GM19351 (cell line): ENCODE results near the gene KHDC4.
A peak's percentile ranks its signal among the peaks of the same experiment; 100 is the strongest.

ENCODE experiments used
- ATAC-seq: cut with Tn5 transposase; IDR thresholded peaks from one replicate; pipeline ENCODE4 v1.9.1; 2021; ENCODE audit warnings: mild to moderate bottlenecking, moderate library complexity; ENCODE audit not compliant: unreplicated experiment

KHDC4 gene

DNA sequence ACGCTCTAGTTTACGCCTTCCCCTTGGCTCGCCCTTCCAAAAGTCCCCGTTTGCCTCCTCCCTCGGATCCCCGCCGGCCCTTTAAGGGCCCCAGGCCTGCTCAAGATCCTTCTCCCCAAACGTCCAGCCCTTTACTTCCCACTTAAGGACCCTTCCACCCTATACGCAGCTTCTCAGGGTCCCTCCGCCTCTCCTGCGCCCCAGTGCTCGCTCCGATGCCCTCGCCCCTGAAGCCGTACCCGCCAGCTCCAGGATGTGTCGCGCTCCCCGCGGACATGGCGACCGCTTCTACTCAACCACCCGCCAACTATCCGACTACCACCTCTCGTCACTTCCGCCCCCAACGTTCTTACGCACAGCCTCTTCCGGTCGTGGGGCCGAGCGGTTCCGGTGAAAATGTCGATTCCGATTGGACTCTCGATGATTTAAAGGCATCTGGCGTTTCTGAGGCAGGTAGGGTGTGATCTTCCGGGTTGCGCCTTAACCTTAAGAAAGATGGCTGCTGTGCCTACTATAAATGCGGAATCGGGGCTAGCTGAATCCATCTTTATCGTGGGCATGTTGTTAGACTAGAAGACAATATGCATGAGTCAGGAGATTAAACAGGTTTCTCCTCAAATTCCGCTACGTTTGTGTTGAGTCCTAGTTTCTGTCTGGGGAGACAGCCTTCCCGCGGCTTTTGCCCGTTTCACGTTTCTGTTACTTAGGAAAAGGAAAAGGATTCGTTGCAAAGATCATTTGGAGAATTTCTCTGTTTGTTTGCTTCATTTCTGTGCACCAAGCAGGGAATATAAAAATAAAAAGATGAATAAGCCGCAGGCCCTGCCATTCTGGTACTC lies at the start of gene KHDC4:
KHDC4 (minus strand) TSS at position 317 of the 839 bp plus-strand sequence; CDS start at position 277, 40 bp downstream.
- peak; percentile 94 for ATAC-seq

DNA sequence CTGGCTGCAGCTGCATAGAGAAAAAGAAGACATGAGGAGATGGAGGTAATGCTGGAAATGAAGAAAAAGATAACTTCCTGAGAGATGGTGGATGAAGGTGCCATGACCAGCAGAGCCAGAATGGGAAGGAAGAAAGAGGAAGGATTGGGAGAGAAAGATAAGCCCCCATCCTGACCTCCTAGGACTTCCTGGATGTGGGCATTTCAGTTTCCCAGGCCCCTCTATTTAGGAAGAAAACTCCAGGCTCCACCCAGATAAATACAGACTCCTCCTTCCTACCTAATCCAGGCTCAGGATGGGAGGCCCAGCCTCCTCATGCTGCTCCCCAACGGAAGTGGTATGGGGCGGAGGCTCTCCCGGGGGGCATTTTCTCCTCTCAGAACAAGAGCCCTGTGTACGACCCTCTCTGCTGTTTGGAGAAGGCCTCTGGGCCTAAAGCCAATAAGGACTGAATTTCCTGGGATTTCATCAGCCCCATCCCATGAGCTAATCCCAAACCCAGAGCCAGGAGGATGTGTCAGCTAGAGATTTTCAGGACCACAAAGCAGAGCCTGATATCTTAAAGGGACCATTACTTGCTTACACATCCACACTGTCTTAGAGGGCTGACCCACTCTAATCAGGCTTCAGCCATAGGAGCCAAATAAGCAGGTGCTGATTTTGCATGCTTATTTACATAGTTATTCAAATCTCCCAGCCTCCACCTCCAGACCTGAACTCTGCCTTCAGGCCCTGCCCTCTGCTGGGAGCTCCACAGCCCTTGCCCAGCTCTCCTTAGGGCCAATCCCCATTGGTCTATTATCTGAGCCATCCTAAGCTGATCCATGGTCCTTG lies 49.2 kb upstream of the KHDC4 start:
- no peak for ATAC-seq

DNA sequence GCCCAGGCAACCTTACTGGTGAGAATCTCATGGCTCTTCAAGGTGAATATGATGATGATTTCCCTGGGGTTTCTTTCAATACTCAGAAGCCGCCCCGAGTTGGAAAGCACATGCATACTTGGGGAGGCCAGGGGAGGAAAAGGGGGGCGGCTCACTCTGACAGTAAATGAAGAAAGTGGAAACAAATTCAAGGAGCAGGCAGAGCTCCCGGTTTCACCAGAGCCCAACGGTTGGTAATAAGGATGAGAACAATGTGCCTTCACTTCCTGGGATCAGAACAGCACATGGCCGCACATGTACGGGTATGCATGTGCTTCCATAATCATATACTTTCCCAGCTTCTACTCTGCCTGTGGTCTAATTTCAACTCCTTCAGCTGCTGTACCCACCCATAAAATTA lies 47.9 kb upstream of the KHDC4 start:
- ATAC-seq = no peak

DNA sequence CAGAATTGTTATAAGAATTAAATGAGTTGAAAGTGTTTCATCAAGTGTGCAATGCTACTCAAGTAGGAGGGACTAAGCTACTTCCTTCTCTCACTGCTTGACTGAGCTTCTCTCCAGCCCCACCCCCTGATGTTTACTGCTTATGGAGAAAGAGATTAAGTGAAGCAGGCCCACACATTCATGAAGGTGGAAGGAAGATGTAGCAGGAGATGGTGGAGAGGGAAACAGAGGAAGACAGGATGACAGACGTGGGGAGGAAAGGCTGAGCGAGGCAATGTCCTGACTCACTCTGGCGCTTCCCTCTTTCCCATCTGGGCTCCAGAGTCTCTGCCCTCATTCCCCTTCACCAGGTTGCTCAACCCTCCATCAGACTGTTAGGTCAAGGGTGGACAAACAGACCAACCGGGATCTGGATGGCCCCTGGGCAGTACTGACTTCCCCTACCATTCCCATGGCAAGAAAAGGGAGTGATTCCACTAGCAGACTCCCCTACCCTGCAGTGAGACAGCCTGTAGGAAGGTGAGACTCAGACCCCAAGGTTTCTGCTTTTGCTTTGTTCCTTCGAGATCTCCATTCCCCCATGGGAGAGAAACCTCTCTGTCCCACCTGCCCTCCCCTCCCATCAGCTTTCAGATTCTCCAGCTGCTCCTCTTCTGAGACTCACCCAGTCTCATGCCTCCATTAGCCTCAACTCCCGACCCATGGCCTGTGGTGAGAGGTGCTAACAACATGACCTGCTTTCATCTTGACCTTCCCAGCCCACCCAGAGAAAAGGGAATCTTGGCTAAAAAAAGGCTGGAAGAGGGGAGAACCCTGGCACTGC lies 47.3 kb upstream of the KHDC4 start:
- ATAC-seq = no peak

DNA sequence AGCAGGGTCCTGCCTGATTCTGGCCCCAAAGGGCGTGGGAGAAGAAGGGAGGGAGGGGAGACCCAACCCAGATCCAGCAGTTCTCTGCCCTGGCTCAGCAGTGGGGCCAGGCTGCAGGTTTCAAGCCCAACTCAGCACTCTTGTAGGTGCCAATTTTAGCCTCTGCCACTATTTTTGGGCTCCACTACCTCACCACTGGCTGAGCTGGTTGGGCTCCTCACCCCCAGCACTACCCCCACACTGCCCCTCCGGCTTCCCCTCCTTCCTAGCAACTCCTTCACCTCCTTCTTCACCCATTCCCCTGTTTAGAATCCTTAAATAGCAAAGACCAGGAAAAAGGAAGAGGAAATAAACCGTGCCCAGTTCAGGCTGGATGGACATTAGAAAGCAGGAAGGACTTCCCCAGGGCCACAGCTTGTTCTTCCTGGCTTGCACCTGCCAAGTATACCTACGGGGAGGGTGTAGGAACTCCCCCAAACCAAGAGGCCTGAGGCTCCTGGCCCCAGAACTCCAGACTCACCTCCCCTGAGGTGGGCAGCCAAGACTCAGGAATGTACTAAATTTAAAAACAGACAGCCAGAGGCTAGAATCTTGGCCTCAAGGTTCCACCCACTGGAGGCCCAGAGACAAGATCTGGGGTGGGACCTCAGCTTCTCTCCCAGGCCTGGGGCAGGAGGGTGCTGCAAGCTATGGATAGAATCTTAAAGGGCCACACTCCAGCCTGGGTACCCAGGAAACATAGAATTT lies 45.6 kb upstream of the KHDC4 start:
- no peak for ATAC-seq

DNA sequence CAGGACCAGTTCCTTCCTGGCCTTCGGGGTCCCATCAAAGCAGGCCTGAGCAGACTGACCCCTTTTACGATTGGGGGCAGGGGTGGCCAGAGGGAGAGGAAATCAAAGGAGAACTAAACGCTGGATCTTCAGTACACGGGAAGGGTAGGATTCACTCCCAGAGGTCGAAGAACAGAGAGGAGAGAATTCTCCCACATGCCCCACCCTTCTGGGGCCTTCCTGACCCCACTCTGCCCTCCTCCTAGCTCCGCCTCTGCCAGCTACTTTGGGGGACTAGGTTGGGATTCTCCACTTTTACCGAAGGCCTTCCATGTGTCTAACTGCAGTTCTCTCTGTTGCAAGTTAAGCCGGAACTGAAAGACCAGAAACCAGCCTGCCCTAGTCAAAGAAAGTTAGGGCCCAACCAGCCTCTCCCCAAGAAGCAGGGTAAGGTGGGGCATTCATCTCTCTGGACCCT lies 44.8 kb upstream of the KHDC4 start:
- no peak for ATAC-seq

DNA sequence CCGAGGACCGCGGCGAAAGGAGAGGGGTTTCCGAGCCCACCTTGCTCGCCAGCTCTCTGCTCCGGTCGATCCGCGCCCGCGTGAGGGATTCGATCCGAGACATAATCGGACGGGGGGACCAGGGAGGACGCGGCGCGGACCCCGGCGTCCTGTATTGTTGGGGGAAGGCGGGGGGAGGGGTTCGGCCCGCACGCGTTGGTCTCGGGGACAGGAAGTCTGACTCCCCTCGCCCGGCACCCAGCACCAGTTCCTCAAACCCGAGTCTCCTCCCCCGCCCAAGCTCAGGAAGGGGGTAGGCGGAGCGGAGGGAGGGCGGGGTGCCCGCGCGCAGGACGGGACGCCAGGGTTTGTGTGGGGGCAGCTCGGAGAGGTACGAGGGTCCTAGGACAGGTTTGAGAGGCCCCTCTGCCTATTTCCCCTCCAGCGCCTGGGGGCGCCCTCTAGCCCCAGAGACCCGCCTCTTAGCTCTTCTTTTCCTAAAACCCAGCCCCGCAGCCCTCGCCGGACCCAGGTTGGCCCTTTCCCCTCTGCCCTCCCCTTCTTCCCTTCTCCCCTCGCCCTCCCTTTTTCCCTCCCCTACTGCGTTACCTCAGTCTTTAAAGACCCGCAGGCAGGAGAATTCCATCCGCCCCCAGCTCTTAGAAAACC lies 44.2 kb upstream of the KHDC4 start, which contains the start of gene ARHGEF2:
ARHGEF2 (minus strand) TSS at position 223 of the 648 bp plus-strand sequence; CDS start at position 103, 120 bp downstream.
- peak; percentile 50 for ATAC-seq

DNA sequence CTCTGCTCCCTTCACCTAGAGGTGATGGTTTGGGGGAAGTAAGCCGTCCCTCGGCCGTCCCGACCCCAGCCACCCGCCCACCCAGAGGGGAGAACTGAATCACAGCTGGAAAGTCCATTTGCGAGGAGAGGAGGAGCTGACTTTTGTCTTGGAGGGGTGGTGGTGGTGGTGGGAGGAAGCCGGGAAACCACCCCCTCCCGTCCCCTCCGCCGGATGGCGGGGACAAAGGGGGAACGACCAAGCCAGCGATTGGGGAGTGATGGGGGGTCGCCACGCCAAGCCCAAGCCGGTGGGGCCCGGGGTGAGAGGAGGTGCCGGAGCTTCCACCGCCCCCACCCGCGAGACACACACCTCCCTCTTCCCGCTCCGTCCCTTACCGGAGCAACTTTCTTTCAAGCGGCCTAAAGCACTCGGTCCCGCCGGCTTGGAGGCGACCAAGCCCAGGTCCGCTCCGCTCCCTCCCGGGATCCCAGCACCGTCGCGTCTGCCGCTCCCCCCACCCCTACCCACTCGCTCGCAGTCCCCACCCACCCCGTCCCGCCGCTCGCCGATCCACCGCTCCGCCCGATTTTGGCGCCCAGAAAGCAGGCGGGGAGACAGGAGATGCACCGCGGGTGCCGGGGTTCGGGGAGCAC lies 43.6 kb upstream of the KHDC4 start:
- ATAC-seq = no peak

DNA sequence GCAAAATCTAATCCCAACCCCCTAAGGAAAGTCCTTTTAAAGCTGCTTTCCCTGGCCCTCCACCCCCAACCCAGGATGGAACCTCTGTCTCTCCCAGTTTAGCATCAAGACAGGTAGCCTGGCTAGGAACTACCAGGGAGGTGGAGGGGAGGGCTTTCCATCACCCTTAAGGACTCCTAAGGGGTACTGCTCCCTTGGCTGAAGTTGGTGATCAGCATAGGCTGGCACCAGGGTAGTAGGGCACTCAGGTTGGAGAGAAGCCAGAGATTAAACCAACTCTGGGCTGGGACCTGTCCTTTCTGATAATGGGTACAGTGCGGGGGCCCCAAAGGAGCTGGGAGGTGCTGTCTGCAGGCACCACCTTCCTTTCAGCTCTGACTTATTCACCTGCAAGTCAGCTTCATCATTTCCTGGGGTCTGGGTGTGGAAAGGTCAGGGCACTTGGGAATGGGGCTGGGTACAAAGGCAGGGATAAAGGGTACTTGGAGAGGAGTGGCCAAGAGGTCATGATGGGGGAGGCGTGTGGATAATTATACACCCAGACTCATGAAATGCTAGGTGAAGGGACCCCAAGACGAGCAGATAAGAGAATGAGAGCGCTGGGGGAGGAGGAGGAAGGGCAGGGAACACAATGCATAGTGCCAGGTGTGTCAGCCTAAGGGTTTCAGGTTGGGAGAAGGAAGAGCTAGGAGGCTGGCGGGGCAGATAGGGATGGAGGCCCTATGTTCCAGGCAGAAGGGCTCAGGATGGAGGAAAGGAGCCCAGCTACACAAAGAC lies 42.9 kb upstream of the KHDC4 start:
- no peak for ATAC-seq

DNA sequence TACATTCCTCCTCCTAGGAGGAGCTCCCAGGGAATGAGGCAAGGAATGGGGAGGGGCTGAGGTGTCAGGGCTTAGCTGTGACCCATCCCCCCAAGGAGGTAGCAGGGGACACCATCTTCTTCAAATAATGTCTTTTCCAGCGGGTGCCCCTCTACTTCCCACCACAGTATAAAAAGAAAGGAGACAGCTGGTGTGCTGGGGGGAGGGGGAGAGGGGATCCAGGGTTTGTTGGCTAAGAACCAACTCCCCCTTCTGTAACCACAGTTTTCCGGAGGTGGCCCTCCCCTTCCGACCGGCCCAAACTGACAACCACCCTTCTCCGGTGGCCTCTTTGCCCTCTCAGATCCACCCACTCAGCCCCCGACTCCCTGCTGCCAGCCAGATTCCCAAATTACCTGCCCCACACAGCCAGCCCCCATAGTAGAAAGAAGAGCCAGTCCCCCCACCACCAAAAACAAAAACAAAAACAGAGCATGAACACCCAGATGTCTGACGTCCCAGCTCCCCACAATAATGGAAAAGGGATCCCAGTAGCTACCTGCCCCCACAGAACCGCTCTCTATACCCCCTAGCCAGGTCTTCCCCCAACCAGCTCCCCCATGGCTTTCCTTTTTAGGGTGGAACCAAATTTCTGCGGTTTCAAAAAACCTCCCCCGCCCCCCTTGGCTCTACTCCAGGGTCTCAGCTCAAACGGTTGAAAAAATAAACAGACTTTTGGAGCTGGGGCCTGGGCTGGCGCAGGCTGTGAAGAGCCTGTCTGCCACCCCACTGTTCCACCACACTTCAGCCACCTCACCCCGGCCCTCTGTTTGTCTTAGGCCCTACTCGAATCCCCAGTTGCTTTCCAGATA lies 42.1 kb upstream of the KHDC4 start:
- no peak for ATAC-seq

DNA sequence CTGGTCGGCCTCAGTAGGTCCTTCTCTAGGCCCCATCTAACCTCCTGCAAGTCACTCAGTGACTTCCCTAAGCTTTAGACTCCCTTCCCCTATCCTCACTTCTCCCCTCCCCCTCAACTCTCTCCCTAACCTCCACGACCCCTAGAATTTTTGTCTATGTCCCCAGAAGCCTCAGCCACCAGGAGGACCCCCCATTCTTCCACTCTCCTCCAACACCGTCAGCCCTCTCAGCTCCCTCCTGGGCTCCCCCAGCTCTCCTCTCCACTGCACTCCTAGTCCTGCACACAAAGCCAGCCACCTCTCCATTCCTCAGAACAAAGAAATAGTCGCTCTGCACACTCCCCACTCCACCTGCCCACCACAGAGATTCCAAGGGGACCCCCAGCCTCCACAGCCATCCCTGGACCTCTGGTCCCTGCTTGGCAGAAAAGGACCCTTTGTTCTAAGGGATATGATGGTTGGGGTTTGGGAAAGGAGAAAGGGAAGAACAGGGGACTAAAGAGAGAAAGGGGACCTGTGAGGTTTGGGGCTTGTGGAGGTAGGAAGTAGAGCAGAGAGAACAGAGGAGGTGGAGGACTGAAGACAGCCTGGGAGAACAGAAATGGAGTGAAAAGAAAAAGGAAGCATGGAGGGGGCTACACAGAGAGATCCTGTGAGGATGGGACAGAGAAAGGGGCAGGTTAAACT lies 41.3 kb upstream of the KHDC4 start:
- ATAC-seq = no peak

DNA sequence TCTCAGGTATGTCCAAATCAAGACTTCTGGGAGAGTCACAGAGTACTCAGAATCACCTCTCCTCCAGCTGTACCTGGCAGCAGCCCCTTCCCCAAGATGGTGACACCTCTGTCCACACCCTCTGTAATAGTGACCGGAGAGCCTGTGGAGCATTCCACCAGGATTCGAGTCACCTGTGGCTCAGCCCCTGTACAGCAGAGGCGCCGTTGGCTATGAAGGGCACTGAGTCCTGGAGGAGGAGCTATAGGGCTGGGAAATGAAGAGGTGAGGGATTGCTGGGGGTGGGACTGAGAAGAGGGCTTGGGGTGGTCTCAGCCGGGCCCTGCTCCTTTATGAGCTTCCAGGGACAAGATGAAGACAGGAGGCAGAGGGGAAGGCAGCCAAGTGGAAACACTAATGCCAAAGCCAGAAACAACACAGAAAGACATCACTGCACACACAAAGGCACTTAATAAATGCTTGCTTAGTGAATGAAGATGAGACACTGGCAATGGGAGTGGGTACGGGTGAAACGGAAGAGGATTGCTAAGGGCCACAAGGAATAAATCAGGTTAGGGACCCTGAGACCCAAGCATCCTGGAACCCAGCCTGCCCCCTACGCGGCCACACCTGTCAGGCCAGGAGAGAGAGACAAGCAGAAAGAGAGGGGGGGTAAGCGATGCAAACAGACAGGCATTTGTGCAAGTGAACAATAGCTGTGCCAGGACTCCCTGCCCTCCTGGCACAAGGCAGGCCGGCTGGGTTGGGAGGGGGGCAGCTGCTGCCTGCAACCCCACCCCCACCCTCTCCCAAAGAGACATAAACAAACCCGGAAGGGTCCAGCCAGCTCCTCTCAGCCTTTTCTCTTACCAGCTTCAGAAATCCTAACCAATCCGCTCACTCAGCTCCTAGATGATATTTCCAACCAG lies 40.2 kb upstream of the KHDC4 start:
- no peak for ATAC-seq

DNA sequence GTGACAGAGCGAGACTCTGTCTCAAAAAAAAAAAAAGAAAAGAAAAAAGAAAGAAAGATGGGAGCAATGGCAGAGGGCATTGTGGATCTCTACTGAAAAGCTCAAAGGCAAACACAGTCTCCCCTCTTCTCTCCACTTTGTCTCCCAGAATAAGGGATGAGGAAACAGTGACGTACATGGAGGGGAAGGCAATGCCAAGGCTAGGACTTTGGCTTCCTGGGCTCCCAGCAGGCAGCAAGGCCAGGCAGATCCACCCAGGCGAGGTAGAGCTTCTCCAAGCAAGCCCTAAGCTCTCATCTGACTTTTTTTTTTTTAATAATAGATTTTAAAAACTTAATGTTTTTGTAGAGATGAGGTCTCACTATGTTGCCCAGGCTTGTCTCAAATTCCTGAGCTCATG lies 39.5 kb upstream of the KHDC4 start:
- ATAC-seq = no peak

DNA sequence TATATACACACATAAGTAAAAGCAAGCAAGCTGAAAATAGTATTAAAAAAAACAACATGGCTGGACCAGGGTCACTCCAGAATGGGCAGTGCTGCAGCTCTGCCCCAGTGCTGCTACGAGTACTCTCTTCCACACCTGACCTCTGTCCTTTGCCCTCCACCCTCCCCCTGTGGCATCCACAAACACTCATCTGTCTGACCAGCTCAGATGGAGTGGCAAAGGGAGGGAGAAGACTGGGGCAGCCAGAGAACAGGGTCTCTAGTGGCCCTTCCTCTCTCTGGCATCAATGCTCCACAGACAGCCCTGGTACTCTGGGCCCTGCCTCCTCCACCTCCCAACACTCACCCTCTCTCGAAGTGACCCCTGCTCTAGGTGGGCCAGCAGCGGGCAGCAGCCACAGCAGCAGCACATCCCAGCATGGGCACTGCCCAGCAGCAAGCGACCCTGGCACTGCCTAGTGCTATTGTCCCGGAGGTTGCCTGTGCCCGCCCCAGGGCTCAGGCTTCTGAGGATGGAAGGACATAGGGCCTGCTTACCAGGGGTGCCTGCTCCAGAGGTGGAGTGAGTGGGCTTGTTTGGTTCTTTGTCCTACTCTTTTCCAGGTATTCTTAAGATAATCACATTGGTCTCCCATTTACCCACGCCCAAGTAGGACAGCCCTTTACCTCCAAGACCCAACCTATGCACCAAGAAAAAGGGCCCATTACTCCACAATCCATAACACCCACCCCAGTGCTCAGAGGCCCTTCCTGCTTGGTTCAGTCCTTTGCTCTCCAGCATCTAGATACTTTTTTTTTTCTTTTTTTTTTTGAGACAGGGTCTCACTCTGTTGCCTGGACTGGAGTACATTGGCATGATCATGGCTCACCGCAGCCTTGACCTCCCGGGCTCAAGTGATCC lies 37.9 kb upstream of the KHDC4 start:
- no peak for ATAC-seq
